Right ventricle myocardium inferior (tissue), 1 donor: ENCODE data around the gene FGF14. TPM values are rescaled to one million over a fixed set of nuclear protein-coding genes. Genes with fewer than 3 reads are reported as not detected.

ENCODE experiments used
- ATAC-seq: fragments of 200-7000 bp; cut with Tn5 transposase; one replicate; pipeline ENCODE4 v1.9.1; 2020; ENCODE audit warnings: mild to moderate bottlenecking, moderate library complexity
- DNase-seq: peaks from one replicate; pipeline ENCODE4 v3.0.0; 2021; ENCODE audit errors: missing footprints
- intact Hi-C: fragments of 100-400 bp; cut with DNase I; formaldehyde crosslinking; loops from one replicate; pipeline ENCODE4 v1.11.0; 2022
- total RNA-seq: library from RNA; stranded (reverse); fragmentation: NEBNext Ultra II Directional; extraction: Animal tissue kit (Norgen Biotek cat#: 25700); gene quantifications from one replicate; pipeline ENCODE4 v1.2.1, GENCODE V29; 2021
- donor health status: DM: no; HTN: yes; CAD: no; lungs with severe emphysema.

FGF14 gene
- total RNA-seq, 1 donor from 2014 or later = 3.6 TPM

DNA sequence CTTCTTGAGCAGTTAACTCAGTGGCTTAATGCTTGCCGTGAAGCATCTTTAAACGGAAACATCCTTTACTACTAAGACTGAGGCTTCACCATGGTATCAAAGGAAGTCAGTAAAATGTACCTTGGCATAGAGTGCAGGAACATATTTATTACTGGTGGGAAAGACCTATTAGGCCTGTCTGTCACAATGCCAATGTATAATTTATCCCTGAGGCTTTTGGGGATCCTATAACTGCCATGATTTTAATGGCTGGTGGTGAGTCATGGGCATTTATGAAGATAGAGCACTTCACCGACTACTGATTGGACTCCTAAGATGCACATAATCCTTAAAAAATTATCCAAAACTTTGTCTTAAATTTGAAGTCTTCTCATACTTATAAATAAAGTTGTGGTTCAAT, 79.6 kb downstream of the FGF14 start:
- intact Hi-C loops = no loop called here
- ATAC-seq = no peak
- DNase-seq = no peak

DNA sequence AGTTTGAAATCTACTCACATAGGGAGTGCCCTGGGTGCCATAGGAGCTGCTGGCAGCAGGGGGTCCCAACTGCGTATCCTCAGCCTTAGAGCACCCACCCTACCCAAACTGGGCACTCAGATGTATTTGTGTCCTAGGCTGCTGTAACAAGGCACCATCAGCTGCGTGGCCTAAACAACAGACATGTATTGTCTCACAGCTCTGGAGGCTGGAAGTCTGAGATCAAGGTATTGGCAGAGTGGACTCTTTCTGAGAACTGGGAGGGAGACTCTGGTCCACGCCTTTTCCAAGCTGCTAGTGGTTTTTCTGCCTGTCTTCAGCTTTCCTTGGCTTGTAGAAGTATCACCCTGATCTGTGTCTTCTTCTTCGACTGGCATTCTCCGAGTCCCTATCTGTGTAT, 83.6 kb downstream of the FGF14 start:
- intact Hi-C loops = no loop called here
- DNase-seq (no peak), ATAC-seq (peak; percentile 39)

DNA sequence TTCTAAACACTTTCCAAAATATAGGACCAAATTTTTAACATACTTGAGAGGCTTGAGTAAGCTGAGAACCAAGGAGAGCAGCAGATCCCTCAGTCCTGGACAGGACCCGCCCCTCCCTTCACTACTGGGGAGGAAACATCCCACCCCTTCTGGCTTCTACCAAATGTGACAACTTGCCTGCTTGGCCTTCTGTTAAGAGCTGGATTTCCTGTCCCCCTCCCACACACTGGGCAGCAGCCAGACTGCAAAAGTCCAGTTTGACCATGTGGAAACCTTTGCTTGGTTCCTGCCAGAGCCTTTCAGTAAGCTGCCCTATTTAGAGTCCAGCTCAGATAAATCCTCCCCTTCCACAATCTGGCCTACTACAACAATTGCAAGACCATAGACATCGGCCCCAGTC, 84.3 kb downstream of the FGF14 start:
- peak; percentile 90 for DNase-seq
- intact Hi-C loops = no loop called here

DNA sequence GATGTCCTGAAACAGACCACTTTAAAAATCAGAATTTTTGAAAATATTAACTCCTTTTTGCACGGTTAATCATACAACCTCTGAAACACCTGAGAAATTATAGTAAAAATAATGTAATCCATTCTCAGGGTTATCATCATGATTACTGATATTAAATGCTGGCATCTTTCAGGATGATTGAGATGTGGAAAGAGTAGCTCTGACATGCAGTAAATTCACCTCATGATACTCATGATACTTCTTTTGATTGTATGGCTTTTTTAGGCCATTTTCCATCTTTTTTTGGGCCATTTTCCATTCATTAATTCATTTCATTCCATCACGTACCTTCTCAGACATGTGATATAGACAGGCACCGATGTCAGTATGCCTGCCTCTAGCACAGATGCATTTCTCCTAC, 85.1 kb downstream of the FGF14 start:
- ATAC-seq (no peak), DNase-seq (no peak)
- intact Hi-C loops = no loop called here

More for the DNA sequence above, 84.3 kb downstream of the FGF14 start:
- peak; percentile 96 for ATAC-seq

DNA sequence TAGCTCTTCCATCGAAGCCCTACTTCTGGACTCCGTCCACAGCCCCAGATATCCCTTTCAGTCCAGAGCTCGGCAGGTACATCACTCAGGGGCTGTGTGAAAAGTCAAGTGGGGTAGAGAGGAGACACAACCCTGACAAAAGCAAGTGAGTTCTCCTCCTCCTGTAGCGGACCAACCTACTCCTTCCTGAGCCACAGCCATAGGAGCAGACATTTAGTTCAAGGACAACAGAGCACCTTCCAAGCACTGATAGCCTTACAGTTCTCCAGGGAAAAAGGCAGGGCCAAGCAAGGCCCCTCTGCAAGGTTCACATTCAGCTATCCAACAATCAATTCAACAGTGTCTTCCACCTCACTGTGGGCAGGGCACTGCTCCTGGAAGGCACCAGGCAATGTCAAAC, 89.0 kb downstream of the FGF14 start:
- DNase-seq = no peak
- no peak for ATAC-seq
- intact Hi-C loops = loop anchor here (5.0 kb wide), 1 partner anchor 79 kb away; no protein-coding TSS in a partner anchor

DNA sequence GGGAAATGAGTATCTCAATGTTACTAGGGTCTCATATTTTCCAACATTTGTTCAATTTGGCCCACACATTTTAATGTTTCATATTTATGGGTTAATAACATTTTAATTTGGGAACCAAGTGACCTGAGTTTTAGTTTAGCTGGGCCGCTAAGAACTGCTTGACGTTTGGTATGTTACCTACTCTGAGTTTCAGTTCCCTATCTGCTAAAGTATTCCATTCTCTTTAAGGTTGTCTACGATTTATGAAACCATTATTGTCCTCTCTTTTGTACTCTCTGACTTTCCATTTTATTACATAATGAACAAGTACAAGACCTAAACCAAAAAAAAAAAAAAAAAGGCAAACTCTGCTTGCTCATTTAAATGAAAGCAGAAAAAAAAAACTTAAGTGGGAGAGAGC, 89.9 kb downstream of the FGF14 start:
- intact Hi-C loops = loop anchor here (5.0 kb wide), 1 partner anchor 80 kb away; no protein-coding TSS in a partner anchor
- ATAC-seq (no peak), DNase-seq (no peak)

DNA sequence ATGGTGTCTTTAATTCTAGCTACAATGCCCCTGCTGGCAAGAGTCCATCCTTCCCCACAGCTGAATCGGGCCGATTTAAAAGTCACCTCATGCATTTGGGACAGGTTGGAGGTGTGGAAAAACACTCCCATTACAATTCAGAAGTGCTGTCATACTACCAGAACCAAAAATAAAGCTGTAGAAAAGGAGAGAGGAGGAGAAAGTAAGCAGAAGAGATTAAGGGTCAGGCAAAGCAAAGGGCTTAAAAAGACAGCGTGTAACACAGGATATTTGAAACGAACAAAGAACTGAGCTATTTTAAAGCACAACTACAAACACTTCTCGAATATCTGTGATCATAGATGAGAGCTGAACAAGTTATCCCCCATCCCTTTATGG, 90.4 kb downstream of the FGF14 start:
- ATAC-seq (peak; percentile 42), DNase-seq (no peak)
- intact Hi-C loops = loop anchor here (5.0 kb wide), 1 partner anchor 81 kb away; no protein-coding TSS in a partner anchor

DNA sequence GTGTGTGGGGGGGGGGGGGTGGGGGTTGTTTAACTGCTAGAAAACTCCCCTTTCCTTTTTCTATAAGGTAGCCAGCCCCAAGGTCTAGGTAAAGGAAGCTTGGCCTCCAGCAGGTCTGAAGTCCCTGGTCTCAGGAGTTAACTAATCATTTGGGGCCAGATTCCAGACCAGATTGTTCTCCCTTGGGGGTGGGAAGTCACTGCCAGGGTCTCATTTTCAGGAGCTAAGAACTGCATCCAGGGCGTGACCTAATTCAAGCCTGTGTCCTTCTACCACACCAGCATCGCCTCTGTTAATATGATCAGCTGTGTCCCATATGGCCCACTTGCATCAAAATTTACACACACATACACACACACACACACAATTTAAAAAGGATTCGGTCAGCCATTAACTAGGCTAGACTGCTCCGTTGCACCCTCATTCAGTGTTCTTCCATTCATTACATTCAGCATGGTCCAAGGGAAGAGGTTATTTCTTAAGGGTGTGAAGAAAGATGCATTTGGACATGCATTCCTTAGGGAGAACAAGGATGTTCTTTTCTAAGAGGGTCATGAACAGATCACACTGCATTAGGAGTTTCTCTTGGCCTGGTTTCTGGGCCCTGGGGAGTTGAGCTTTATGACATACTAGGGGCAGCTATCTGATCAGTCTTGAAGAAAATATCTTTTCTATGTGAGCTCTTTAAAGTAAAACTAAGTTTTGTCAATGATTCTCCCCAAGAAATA, 91.0 kb downstream of the FGF14 start:
- DNase-seq (no peak), ATAC-seq (peak; percentile 69)
- intact Hi-C loops = loop anchor here (5.0 kb wide), 1 partner anchor 81 kb away; no protein-coding TSS in a partner anchor

DNA sequence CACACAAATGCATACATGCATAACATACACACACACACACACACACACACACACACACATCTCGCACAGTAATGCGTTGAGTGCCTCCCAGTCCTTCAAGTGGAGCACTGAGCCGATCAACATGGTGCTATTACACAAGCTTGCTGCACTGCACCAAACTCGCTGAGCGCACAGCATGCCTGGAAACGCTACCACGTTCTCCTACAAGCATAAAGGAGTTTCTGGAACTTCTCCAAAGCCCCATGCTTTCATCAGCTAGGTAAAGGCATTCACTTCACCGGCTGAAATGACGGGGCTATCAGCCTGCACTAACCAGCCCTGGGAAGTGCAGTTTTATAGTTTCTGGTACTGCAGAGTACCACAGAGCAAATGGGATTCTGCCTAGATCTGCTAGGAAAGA, 92.7 kb downstream of the FGF14 start:
- ATAC-seq (no peak), DNase-seq (no peak)
- intact Hi-C loops = loop anchor here (10.0 kb wide), 2 partner anchors 304 to 364 kb away; no protein-coding TSS in a partner anchor

GRCh38 chr13:102302534-102302933, 99.3 kb downstream of the FGF14 start:
- no peak for ATAC-seq
- intact Hi-C loops = loop anchor here (10.0 kb wide), 2 partner anchors 298 to 358 kb away; no protein-coding TSS in a partner anchor
- no peak for DNase-seq

GRCh38 chr13:102300379-102300778, 101.5 kb downstream of the FGF14 start:
- DNase-seq (no peak), ATAC-seq (no peak)
- intact Hi-C loops = loop anchor here (10.0 kb wide), 2 partner anchors 296 to 356 kb away; no protein-coding TSS in a partner anchor

DNA sequence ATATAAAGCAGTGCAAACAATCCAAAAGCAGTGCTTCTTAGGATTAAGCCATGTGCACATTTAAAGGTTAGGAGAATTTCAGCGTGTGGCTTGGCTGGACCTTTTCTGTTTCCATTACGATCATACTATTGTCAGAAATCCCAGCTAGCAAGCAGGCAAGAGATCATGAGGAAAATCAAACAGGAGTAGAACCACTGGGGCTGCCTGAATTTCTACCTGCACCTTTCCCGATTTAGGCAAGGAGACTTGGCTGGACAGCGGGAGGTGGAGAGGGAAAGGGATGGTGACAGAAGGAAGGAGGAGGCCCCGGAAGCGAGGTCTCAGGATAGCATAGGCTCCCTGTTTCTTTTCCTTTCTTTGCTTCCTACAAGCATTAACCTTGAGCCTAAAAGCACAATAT, 102.5 kb downstream of the FGF14 start:
- no peak for ATAC-seq
- intact Hi-C loops = no loop called here
- DNase-seq = no peak

DNA sequence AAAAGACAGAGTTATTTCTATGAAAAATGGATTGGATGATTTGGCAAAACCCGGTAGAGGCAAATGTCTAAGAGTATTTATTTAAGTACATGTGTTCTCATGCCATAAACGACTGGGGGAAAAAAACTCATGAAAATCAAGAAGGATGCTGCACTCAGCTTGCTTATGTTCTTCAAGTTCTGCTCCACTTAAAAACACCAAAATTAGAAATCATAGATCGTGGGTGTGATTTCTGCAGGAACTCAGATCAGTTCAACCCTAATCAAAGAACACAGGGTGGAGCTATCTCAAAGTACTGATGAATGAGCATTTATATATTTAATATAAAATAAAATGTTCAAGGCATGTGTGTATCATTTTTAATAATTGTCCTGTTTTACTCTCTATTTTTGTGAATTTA, 103.8 kb downstream of the FGF14 start:
- ATAC-seq = no peak
- no peak for DNase-seq
- intact Hi-C loops = no loop called here

DNA sequence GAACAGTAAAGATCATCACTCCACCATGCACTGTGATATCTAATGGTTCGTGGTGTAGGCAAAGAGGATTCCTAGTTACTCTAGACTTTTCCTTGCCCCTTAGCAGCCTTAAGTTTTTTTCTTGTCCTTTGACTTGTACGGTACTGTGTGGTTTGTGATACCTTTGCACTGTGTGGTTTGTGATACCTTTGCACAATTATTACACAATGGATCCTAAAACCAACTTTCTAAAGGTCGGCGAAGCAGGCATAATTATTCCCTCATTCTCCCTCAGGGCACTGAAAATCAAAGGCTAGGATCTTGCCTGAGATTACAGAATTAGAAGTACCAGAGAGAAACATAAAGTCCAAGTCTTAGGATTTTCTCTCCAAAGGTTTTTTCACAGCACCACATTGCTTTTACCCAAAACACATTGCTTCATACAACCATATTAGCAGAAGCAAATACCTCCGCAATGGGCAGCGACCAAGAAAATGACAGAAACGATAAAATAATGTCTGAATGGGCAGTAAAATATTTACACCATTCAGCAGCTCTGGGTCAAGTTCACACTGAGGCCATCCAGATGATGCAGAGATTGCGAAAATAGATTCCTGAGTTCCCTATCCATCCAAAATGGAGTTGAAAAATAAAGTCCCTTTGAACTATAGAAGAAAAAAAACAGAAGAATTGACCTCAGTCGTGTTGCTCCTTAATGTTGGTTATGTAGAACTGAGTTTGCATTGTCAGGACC, 106.4 kb downstream of the FGF14 start:
- no peak for ATAC-seq

DNA sequence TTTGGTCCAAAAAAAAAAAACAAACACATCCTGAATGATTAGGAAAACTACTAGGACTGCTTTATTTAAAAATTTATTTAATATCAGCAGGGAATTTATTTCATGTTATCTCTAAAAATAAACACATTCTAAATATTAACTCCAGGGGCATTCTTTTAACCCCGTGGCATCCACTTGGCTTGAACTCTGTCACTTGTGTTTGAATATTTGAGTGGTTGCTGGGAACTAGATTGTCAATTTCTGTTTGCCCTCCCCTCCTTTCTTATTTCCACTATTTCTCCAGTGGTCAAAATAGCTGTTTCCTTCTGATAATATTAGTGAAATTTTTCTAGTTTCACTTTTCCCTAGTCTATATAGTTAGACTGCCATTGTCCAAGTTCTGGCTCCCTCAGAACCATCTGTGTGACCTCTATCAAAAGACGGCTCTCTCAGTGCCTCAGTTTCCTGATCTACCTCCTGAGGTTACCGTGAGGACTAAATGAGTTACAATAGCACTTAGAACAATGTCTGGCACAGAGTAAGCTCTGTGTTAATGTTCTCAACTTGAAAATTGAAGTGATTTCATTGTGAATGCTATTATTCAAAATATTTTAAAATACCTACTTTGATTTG, 107.3 kb downstream of the FGF14 start:
- intact Hi-C loops = no loop called here
- DNase-seq (no peak), ATAC-seq (no peak)

More for the DNA sequence above, 106.4 kb downstream of the FGF14 start:
- DNase-seq = no peak
- intact Hi-C loops = no loop called here

DNA sequence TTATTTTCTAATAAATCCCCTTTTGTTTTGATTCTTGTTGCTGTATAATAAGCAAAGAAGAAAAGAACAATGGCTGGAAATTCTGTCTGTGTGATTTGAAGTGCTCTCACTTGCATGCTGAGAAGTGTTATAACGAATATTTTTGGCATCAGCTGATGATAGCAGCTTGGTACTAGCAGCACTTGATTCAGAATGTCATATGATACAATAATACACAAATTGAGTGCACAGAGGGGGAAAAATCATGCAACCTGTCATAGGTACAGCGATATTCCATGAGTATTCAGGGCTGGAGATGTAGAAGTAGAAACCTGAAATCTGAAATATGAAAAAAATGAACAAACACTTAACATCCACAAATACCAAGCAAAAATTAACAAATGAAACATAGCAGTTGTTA, 108.1 kb downstream of the FGF14 start:
- ATAC-seq (peak; percentile 52), DNase-seq (no peak)
- intact Hi-C loops = no loop called here

GRCh38 chr13:102291587-102292218, 110.1 kb downstream of the FGF14 start:
- DNase-seq (no peak), ATAC-seq (no peak)
- intact Hi-C loops = no loop called here

DNA sequence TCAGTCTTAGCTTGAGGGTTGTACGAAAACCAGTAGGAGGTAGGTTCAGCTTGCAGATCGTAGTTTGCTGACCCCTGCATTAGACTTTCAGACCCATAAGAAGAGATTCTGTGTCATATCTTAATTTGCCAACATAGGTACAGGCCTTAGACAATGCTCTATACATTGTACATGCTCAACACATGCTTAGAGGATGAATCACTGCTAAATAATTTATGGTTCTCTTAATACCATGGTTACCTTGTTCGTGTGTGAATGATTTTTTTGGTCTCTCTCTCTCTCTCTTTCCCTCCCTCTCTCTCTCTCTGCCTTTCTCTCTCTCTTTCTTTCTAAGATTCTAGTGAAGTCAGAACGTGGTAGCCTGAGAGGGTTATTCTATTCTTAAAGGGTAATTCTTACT, 112.2 kb downstream of the FGF14 start:
- intact Hi-C loops = no loop called here

GRCh38 chr13:102286326-102286725, 115.5 kb downstream of the FGF14 start:
- intact Hi-C loops = no loop called here
- ATAC-seq (no peak), DNase-seq (no peak)

More for the DNA sequence above, 112.2 kb downstream of the FGF14 start:
- DNase-seq = no peak
- no peak for ATAC-seq
